B cell (primary cell): ENCODE data around the gene MUS81. TPM values are rescaled to one million over a fixed set of nuclear protein-coding genes. Genes with fewer than 3 reads are reported as not detected.

Experiments
- ATAC-seq: fragments of 200-7000 bp; cut with Tn5 transposase; one replicate; pipeline ENCODE4 v1.10.0; 2021; ENCODE audit warnings: low read depth, mild to moderate bottlenecking, moderate number of reproducible peaks, moderate library complexity
- CTCF ChIA-PET: fragments of 350-600 bp; sonication (Branson Sonifier 250); formaldehyde crosslinking; loops from one replicate; lab custom pipeline; 2021; ENCODE audit warnings: antibody characterized with exemption, inconsistent platforms; lab: Charles Lee
- POLR2A ChIA-PET: fragments of 350-600 bp; sonication (Branson Sonifier 250); formaldehyde crosslinking; loops from one replicate; lab custom pipeline; 2021; ENCODE audit warnings: antibody characterized with exemption; lab: Charles Lee
- DNase-seq: peaks from one replicate; pipeline ENCODE4 v3.0.0; 2013
- H2AFZ ChIP-seq: 2 replicates; pipeline ENCODE4 v1.6.1; 2012; ENCODE audit warnings: mild to moderate bottlenecking, low read depth, low read length; ENCODE audit not compliant: insufficient read depth, poor library complexity, severe bottlenecking
- H3K27ac ChIP-seq, 2 donors: 1 replicate in 1 of 2; 2 replicates in 1 of 2; pipeline ENCODE4 v1.5.1; 2012 to 2013; ENCODE audit warnings: low read length in 2 of 2, mild to moderate bottlenecking in 2 of 2, moderate library complexity in 1 of 2
- H3K27me3 ChIP-seq, 4 experiments: fragments of 200-600 bp in 1 of 4; sonication (generic) in 1 of 4; replicated peaks in 1 of 4; 1 replicate in 2 of 4; 2 replicates in 2 of 4; pipeline versions ENCODE4 v1.6.1 to v1.7.0; 2013 to 2016; ENCODE audit warnings: low read length in 3 of 4, mild to moderate bottlenecking in 2 of 4, mixed read lengths in 1 of 4, moderate library complexity in 1 of 4; ENCODE audit not compliant: insufficient read depth in 4 of 4, control insufficient read depth in 3 of 4; ENCODE audit errors: control extremely low read depth in 1 of 4
- H3K36me3 ChIP-seq, 2 experiments: replicated peaks in 1 of 2; 1 replicate in 1 of 2; 2 replicates in 1 of 2; pipeline versions ENCODE4 v1.6.1 to v1.7.1; 2013; ENCODE audit warnings: low read length in 1 of 2; ENCODE audit not compliant: insufficient read depth in 2 of 2, control insufficient read depth in 1 of 2; ENCODE audit errors: control extremely low read depth in 1 of 2, extremely low read depth in 1 of 2
- H3K4me1 ChIP-seq, 2 donors: fragments of 200-600 bp in 1 of 2; sonication (generic) in 1 of 2; 1 replicate in 1 of 2; 2 replicates in 1 of 2; pipeline versions ENCODE4 v1.5.1 to v1.6.1; 2013 to 2017; ENCODE audit warnings: low read length in 2 of 2; ENCODE audit not compliant: control insufficient read depth in 2 of 2, insufficient read depth in 2 of 2
- H3K4me2 ChIP-seq: replicated peaks from 2 replicates; pipeline ENCODE3; 2012; ENCODE audit warnings: mild to moderate bottlenecking, low read depth, low read length; ENCODE audit not compliant: poor library complexity, severe bottlenecking
- H3K4me3 ChIP-seq, 5 experiments: fragments of 200-600 bp in 1 of 5; sonication (generic) in 1 of 5; 1 replicate in 3 of 5; 2 replicates in 2 of 5; pipeline versions ENCODE4 v1.5.1 to v1.7.0; 2011 to 2016; ENCODE audit warnings: low read length in 4 of 5, mild to moderate bottlenecking in 4 of 5, low read depth in 2 of 5, control low read depth in 1 of 5, moderate library complexity in 1 of 5; ENCODE audit not compliant: insufficient read depth in 1 of 5; ENCODE audit errors: control extremely low read depth in 1 of 5, extremely low read depth in 1 of 5
- H3K79me2 ChIP-seq: fragments of 200-600 bp; sonication (generic); one replicate; pipeline ENCODE4 v1.6.0; 2016; ENCODE audit warnings: low read length; ENCODE audit not compliant: control insufficient read depth, insufficient read depth
- H3K9ac ChIP-seq: fragments of 200-600 bp; sonication (generic); 2 replicates; pipeline ENCODE4 v1.6.1; 2017; ENCODE audit warnings: mild to moderate bottlenecking, low read length, moderate library complexity
- H3K9me3 ChIP-seq, 3 donors: one replicate each; pipeline versions ENCODE4 v1.6.1 to v1.7.1; 2013; ENCODE audit warnings: low read length in 2 of 3; ENCODE audit not compliant: control insufficient read depth in 2 of 3, insufficient read depth in 1 of 3; ENCODE audit errors: control extremely low read depth in 1 of 3
- H4K20me1 ChIP-seq: 2 replicates; pipeline ENCODE4 v1.6.0; 2012; ENCODE audit warnings: mild to moderate bottlenecking, low read length; ENCODE audit not compliant: insufficient read depth, control insufficient read depth, poor library complexity, severe bottlenecking
- H3K27ac Mint-ChIP-seq: one replicate; pipeline ENCODE4 v1.8.0; 2021; ENCODE audit warnings: mixed read lengths
- H3K27me3 Mint-ChIP-seq: one replicate; pipeline ENCODE4 v1.8.0; 2021; ENCODE audit warnings: mixed read lengths
- H3K4me1 Mint-ChIP-seq: one replicate; pipeline ENCODE4 v1.8.0; 2021; ENCODE audit warnings: mixed read lengths
- H3K4me3 Mint-ChIP-seq: one replicate; pipeline ENCODE4 v1.8.0; 2021; ENCODE audit warnings: mixed read lengths
- H3K9me3 Mint-ChIP-seq: one replicate; pipeline ENCODE4 v1.8.0; 2022; ENCODE audit warnings: mixed read lengths; ENCODE audit not compliant: insufficient read depth
- EZH2 ChIP-seq: IDR thresholded peaks from 2 replicates; pipeline ENCODE4 v1.6.1; 2012; ENCODE audit warnings: borderline replicate concordance, low read depth, mild to moderate bottlenecking, moderate library complexity, low read length; ENCODE audit not compliant: insufficient read depth, poor library complexity, severe bottlenecking
- whole genome bisulfite sequencing: methylation state at CpG from one replicate; pipeline ENCODE4 v1.1.5; 2013; ENCODE audit warnings: missing lambda C conversion rate; ENCODE audit not compliant: insufficient coverage; 5-methylcytosine and 5-hydroxymethylcytosine counted together
- intact Hi-C: fragments of 100-400 bp; cut with micrococcal nuclease; formaldehyde crosslinking; loops from one replicate; pipeline ENCODE4 v1.10.0; 2022
- polyA plus RNA-seq: library from polyadenylated mRNA; depleted of rRNA; stranded (reverse); fragments of >200 nt; gene quantifications from 2 replicates; pipeline ENCODE4 v1.2.3, GENCODE V29; 2012
- total RNA-seq, 2 donors: library from RNA; stranded (reverse); fragments of 120-200 nt in 1 of 2; gene quantifications; 1 replicate in 1 of 2; 2 replicates in 1 of 2; pipeline versions ENCODE4 v1.2.3 to v1.2.4, GENCODE V29; 2013 to 2022
- TF ChIP-seq, protein P1 (sequence below): fragments of 200-600 bp; IDR thresholded peaks from one replicate; pipeline ENCODE4 v1.8.0; 2022; ENCODE audit warnings: antibody characterized with exemption, mild to moderate bottlenecking

MUS81 gene
- total and polyA plus RNA-seq, 2 donors (not counting 1 experiment from before 2014, with no cell fraction given), result 74.5 to 134 TPM

DNA sequence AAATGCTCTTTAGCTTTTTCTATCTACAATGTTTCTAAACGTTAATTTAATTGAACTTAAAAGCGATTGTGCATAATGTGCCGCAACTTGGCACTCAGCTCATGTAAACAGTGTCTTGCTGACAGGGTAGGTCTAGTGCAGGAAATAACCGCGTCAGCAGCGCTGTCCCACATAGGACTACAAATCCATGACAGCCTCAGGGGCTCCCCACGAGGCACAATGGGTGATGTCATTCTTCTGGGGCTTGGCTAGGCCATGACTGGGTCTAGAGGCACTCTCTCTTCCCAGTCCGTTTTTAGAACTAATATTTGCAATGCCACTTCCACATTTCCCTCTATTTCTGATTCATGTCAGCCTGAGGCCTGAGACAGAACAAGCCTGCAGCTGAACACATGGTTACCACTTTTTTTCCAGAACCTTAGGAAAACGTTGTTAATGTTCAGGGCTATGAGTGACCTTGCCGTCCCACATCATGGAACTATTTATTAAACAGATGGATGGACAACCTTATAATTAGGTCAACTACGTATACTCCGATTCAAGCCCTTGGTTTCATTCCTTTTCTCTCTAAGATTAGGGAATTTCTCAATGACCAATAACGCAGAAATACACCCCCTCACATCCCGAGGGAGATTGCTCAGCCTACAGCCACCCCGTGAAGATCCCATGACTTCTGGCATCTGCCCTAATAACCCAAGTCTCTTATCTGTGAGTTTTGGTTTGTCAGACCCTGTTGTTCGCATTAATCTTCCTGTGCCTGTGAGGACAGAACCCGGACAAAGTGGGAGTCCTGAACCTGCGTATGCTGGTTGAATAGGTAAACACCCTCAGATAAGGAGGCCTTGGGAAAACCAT lies 45.9 kb upstream of the MUS81 start:
- intact Hi-C loops, result no loop called here
- H3K4me3 Mint-ChIP-seq, result no peak overlapping the region
- H3K36me3 ChIP-seq, result no peaks in the 10 kb centered on the region
- CTCF ChIA-PET, result interaction anchor here (1.0 to 1.5 kb wide), 3 partner anchors 22 to 102 kb away, joined by 3 to 5 read pairs (median 4); partner anchors contain the start of gene KAT5
- POLR2A ChIA-PET, result interaction anchor here (0.7 kb wide), 1 partner anchor 38 kb away, joined by 4 read pairs; no protein-coding TSS in a partner anchor
- no peaks in the 10 kb centered on the region for H3K9me3 ChIP-seq
- H3K27me3 ChIP-seq, result no peaks in the 10 kb centered on the region
- WGBS, result 80% methylated on average over 16 of the region's 18 CpGs
- H3K27me3 Mint-ChIP-seq, result peaks cover 4% of the 10 kb centered on the region
- no peak overlapping the region for H3K4me2 ChIP-seq
- no peak overlapping the region for H3K27ac Mint-ChIP-seq
- ATAC-seq (no peak), DNase-seq (no peak)
- peaks cover 9% of the 10 kb centered on the region for H3K4me1 Mint-ChIP-seq
- H3K27ac ChIP-seq, result no peak overlapping the region
- H3K4me1 ChIP-seq, result peaks cover 6 to 13% of the 10 kb centered on the region in 2 donors
- TF ChIP-seq EZH2, result no peak
- TF ChIP-seq, protein P1, sequence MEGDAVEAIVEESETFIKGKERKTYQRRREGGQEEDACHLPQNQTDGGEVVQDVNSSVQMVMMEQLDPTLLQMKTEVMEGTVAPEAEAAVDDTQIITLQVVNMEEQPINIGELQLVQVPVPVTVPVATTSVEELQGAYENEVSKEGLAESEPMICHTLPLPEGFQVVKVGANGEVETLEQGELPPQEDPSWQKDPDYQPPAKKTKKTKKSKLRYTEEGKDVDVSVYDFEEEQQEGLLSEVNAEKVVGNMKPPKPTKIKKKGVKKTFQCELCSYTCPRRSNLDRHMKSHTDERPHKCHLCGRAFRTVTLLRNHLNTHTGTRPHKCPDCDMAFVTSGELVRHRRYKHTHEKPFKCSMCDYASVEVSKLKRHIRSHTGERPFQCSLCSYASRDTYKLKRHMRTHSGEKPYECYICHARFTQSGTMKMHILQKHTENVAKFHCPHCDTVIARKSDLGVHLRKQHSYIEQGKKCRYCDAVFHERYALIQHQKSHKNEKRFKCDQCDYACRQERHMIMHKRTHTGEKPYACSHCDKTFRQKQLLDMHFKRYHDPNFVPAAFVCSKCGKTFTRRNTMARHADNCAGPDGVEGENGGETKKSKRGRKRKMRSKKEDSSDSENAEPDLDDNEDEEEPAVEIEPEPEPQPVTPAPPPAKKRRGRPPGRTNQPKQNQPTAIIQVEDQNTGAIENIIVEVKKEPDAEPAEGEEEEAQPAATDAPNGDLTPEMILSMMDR, result no peak
- H3K79me2 ChIP-seq, result no peaks in the 10 kb centered on the region
- no peak overlapping the region for H3K9ac ChIP-seq
- no peak overlapping the region for H2AFZ ChIP-seq
- H3K9me3 Mint-ChIP-seq, result no peaks in the 10 kb centered on the region
- H3K4me3 ChIP-seq, result no peak overlapping the region
- no peaks in the 10 kb centered on the region for H4K20me1 ChIP-seq
